ENCODE results near the gene LSR.

LSR gene

GRCh38 chr19:35288331-35288730, 39.5 kb downstream of the LSR start:
- no peak for DNase-seq

GRCh38 chr19:35288906-35289305, 40.1 kb downstream of the LSR start:
- DNase-seq, result no peak

- DNase-seq, result no peak
Measured at GRCh38 chr19:35290381-35291127, 41.8 kb downstream of the LSR start.

GRCh38 chr19:35291259-35291658, 42.5 kb downstream of the LSR start:
- DNase-seq, result no peak

- DNase-seq, result no peak
Measured at GRCh38 chr19:35291916-35292315, 43.1 kb downstream of the LSR start, which contains the start of gene MAG. MAG (plus strand) TSS chr19:35292161; CDS start chr19:35295409, 3,248 bp downstream.

- DNase-seq, result no peak
Measured at GRCh38 chr19:35292421-35293362, 43.9 kb downstream of the LSR start.

GRCh38 chr19:35293363-35293739, 44.5 kb downstream of the LSR start:
- DNase-seq, result no peak

GRCh38 chr19:35293808-35294207, 45.0 kb downstream of the LSR start:
- no peak for DNase-seq

GRCh38 chr19:35294328-35294727, 45.5 kb downstream of the LSR start:
- no peak for DNase-seq

GRCh38 chr19:35294859-35295791, 46.3 kb downstream of the LSR start:
- no peak for DNase-seq

GRCh38 chr19:35295792-35296462, 47.1 kb downstream of the LSR start:
- DNase-seq, result no peak

GRCh38 chr19:35296644-35297514, 48.1 kb downstream of the LSR start:
- DNase-seq, result no peak

GRCh38 chr19:35297515-35297848, 48.7 kb downstream of the LSR start:
- no peak for DNase-seq

GRCh38 chr19:35297922-35298321, 49.1 kb downstream of the LSR start:
- DNase-seq, result no peak

GRCh38 chr19:35298561-35298972, 49.8 kb downstream of the LSR start:
- no peak for DNase-seq

GRCh38 chr19:35299523-35300338, 50.9 kb downstream of the LSR start:
- DNase-seq, result no peak

GRCh38 chr19:35300339-35300649, 51.5 kb downstream of the LSR start:
- no peak for DNase-seq

GRCh38 chr19:35301961-35302360, 53.2 kb downstream of the LSR start:
- DNase-seq, result no peak

GRCh38 chr19:35302446-35302845, 53.6 kb downstream of the LSR start:
- DNase-seq, result no peak

- DNase-seq, result no peak
Measured at GRCh38 chr19:35303357-35303915, 54.6 kb downstream of the LSR start.

Measured in activated CD4-positive, CD25-positive, alpha-beta regulatory T cell (primary cell).